Measurements from ENCODE around the gene OPCML. TPM values are rescaled to one million over a fixed set of nuclear protein-coding genes. Genes with fewer than 3 reads are reported as not detected.
A peak's percentile ranks its signal among the peaks of the same experiment; 100 is the strongest.

The OPCML gene
- total and polyA plus RNA-seq, 2 donors from 2014 or later: 0.77 to 1.1 TPM

DNA sequence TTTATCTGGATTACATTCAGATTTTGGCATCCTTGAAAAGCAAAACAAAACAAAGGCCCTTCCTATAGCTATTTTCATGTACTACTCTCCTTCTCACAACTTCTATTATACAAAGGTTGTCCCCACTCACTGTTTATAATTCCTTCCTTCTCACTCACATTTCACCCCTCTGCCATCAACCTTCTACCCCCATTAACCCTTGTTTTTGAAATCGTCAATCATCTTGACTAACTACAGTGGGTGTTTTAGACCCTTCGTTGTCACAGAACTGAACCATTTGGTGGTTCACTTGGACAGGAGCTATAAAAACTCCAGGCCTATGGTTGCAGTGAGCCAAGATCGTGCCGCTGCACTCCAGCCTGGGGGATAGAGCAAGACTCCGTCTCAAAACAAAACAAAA is 639.4 kb downstream of the OPCML start:
- no peak for TF ChIP-seq CTCF (IDR thresholded peaks at IDR 0.05; ENCODE audit: borderline replicate concordance, extremely low read depth, insufficient read depth)
- Histone ChIP-seq H3K9ac (ENCODE audit: low read length in 3 of 3) (no peak overlapping the region), H3K4me1 (ENCODE audit: control insufficient read depth in 2 of 3, insufficient read depth in 2 of 3, low read depth in 1 of 3, low read length in 3 of 3) (no peaks in the 10 kb centered on the region), H3K36me3 (ENCODE audit: control insufficient read depth in 2 of 3, insufficient read depth in 3 of 3, low read length in 3 of 3) (no peaks in the 10 kb centered on the region), H3K4me3 (ENCODE audit: low read length in 3 of 3) (no peak overlapping the region), H3K27ac (ENCODE audit: low read depth in 2 of 2, low read length in 2 of 2) (no peak overlapping the region), H3K27me3 (ENCODE audit: control insufficient read depth, insufficient read depth, low read length) (no peaks in the 10 kb centered on the region), H3K9me3 (ENCODE audit: control insufficient read depth in 2 of 3, insufficient read depth in 1 of 3, low read length in 3 of 3) (no peaks in the 10 kb centered on the region)
- intact Hi-C loops (cut with DNase I): no loop called here
- DNase-seq: peak in 2 of 5 donors; percentile 61 to 66
- FAIRE-seq: no peak

DNA sequence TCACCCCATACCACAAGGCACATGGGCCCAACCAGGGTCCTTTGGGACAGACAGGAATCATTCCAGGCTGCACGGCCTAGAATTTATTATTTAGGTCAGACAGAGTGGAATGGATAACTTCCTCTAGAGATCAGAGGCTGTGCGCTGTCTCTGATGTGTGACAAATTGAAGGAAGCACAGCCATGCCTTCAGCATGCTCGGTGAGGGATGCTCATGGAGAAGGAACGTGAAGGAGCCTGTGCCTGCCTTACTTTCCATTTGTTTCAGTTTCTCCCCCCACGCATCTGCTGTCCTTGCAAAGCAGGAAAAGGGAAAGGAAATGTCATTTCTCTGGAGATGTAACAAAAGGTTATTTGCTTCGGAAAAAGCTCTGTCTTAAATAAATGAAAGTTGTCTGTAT is 644.1 kb downstream of the OPCML start:
- Histone ChIP-seq H3K4me3 (ENCODE audit: low read length in 3 of 3) (no peak overlapping the region), H3K27ac (ENCODE audit: low read depth in 2 of 2, low read length in 2 of 2) (no peak overlapping the region), H3K9me3 (ENCODE audit: control insufficient read depth in 2 of 3, insufficient read depth in 1 of 3, low read length in 3 of 3) (no peaks in the 10 kb centered on the region), H3K27me3 (ENCODE audit: control insufficient read depth, insufficient read depth, low read length) (no peaks in the 10 kb centered on the region), H3K9ac (ENCODE audit: low read length in 3 of 3) (no peak overlapping the region), H3K4me1 (ENCODE audit: control insufficient read depth in 2 of 3, insufficient read depth in 2 of 3, low read depth in 1 of 3, low read length in 3 of 3) (no peaks in the 10 kb centered on the region), H3K36me3 (ENCODE audit: control insufficient read depth in 2 of 3, insufficient read depth in 3 of 3, low read length in 3 of 3) (no peaks in the 10 kb centered on the region)
- intact Hi-C loops (cut with DNase I): no loop called here
- TF ChIP-seq CTCF (IDR thresholded peaks at IDR 0.05; ENCODE audit: borderline replicate concordance, extremely low read depth, insufficient read depth): no peak
- FAIRE-seq (no peak), DNase-seq (peak in 1 of 5 donors; percentile 47)

DNA sequence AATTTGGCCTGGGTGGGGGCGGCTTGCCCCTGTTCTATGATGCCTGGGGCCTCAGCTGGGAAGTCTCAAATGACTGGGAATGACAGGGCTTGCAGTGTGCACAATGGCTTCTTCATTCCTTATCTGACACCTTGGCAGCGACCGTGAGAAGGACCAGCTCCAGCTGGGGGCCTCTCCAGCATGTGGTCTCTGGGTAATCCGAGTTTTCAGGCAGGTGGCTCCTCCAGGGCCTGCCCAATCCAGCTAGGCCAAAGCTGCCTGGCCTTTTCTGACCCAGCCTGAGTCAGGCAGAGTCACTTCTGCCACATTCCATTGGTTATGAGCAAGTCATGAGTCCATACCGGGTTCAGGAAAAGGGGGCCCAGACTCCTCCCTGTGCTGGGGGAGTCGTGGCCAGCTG is 646.0 kb downstream of the OPCML start:
- DNase-seq: peak in 1 of 5 donors; percentile 33
- no peak for TF ChIP-seq CTCF (IDR thresholded peaks at IDR 0.05; ENCODE audit: borderline replicate concordance, extremely low read depth, insufficient read depth)
- intact Hi-C loops (cut with DNase I): no loop called here
- Histone ChIP-seq H3K27ac (ENCODE audit: low read depth in 2 of 2, low read length in 2 of 2) (no peak overlapping the region), H3K9me3 (ENCODE audit: control insufficient read depth in 2 of 3, insufficient read depth in 1 of 3, low read length in 3 of 3) (no peaks in the 10 kb centered on the region), H3K4me3 (ENCODE audit: low read length in 3 of 3) (no peak overlapping the region), H3K27me3 (ENCODE audit: control insufficient read depth, insufficient read depth, low read length) (no peaks in the 10 kb centered on the region), H3K9ac (ENCODE audit: low read length in 3 of 3) (no peak overlapping the region), H3K4me1 (ENCODE audit: control insufficient read depth in 2 of 3, insufficient read depth in 2 of 3, low read depth in 1 of 3, low read length in 3 of 3) (no peaks in the 10 kb centered on the region), H3K36me3 (ENCODE audit: control insufficient read depth in 2 of 3, insufficient read depth in 3 of 3, low read length in 3 of 3) (no peaks in the 10 kb centered on the region)
- no peak for FAIRE-seq

DNA sequence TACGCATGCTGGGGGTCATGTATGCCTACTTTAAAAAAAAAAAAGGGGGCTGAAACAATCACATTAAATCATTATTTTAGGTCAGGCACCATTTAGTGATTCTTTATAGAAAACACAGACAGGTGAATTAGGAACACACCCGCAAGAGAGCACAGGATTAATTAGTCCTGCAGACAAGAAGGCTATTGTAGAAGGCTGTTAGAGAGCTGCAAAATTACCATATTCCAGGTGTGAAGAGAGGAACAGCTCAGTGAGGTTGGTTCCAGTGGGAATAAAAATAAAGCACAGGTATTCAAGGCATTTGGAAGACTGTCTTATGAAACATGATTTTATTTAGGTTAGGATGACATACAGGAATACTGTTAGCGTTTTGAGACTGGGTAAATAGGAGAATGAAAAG is 649.1 kb downstream of the OPCML start:
- H3K4me1 ChIP-seq (ENCODE audit: control insufficient read depth in 2 of 3, insufficient read depth in 2 of 3, low read depth in 1 of 3, low read length in 3 of 3): no peaks in the 10 kb centered on the region
- H3K9me3 ChIP-seq (ENCODE audit: control insufficient read depth in 2 of 3, insufficient read depth in 1 of 3, low read length in 3 of 3): no peaks in the 10 kb centered on the region
- H3K9ac ChIP-seq (ENCODE audit: low read length in 3 of 3): no peak overlapping the region
- no peak for TF ChIP-seq CTCF (IDR thresholded peaks at IDR 0.05; ENCODE audit: borderline replicate concordance, extremely low read depth, insufficient read depth)
- H3K27me3 ChIP-seq (ENCODE audit: control insufficient read depth, insufficient read depth, low read length): no peaks in the 10 kb centered on the region
- intact Hi-C loops (cut with DNase I): no loop called here
- H3K36me3 ChIP-seq (ENCODE audit: control insufficient read depth in 2 of 3, insufficient read depth in 3 of 3, low read length in 3 of 3): no peaks in the 10 kb centered on the region
- DNase-seq (no peak), FAIRE-seq (no peak)
- H3K4me3 ChIP-seq (ENCODE audit: low read length in 3 of 3): no peak overlapping the region
- no peak overlapping the region for H3K27ac ChIP-seq (ENCODE audit: low read depth in 2 of 2, low read length in 2 of 2)

Measured in kidney (tissue), 14 donors.